Activated CD8-positive, alpha-beta memory T cell treated with anti-CD3 and anti-CD28 coated beads, Interleukin-2, amount 10 ng/mL, durations not matched to agents 7 days and 5 days (primary cell): ENCODE measurements around the gene SLC25A26. TPM values are rescaled to one million over a fixed set of nuclear protein-coding genes. Genes with fewer than 3 reads are reported as not detected.

Experiments used
- ATAC-seq: fragments of 150-1000 bp; cut with Tn5 transposase; one replicate; pipeline ENCODE4 v1.10.0; 2021; ENCODE audit warnings: moderate library complexity
- CTCF ChIA-PET: fragments of 350-600 bp; sonication (Branson Sonifier 250); formaldehyde crosslinking; loops from one replicate; lab custom pipeline; 2021; ENCODE audit warnings: antibody characterized with exemption; lab: Charles Lee
- DNase-seq: peaks from one replicate; pipeline ENCODE4 v3.0.0-alpha.2; 2020
- H3K27ac Mint-ChIP-seq: one replicate; pipeline ENCODE4 v1.8.0; 2021; ENCODE audit warnings: mild to moderate bottlenecking, mixed read lengths
- H3K27me3 Mint-ChIP-seq: one replicate; pipeline ENCODE4 v1.8.0; 2021; ENCODE audit warnings: mixed read lengths
- H3K36me3 Mint-ChIP-seq: one replicate; pipeline ENCODE4 v1.8.0; 2021; ENCODE audit warnings: mild to moderate bottlenecking, mixed read lengths
- H3K4me1 Mint-ChIP-seq: one replicate; pipeline ENCODE4 v1.8.0; 2021; ENCODE audit warnings: mixed read lengths
- H3K4me3 Mint-ChIP-seq: one replicate; pipeline ENCODE4 v1.8.0; 2021; ENCODE audit warnings: mild to moderate bottlenecking, moderate library complexity, mixed read lengths
- H3K9me3 Mint-ChIP-seq: one replicate; pipeline ENCODE4 v1.8.0; 2022; ENCODE audit warnings: low read depth, mixed read lengths
- total RNA-seq, 2 experiments: library from RNA; stranded (reverse); gene quantifications; one replicate each; pipeline ENCODE4 v1.2.3, GENCODE V29; 2021

The SLC25A26 gene
- total RNA-seq, 2 experiments from 2014 or later: 14.5 to 15.6 TPM

DNA sequence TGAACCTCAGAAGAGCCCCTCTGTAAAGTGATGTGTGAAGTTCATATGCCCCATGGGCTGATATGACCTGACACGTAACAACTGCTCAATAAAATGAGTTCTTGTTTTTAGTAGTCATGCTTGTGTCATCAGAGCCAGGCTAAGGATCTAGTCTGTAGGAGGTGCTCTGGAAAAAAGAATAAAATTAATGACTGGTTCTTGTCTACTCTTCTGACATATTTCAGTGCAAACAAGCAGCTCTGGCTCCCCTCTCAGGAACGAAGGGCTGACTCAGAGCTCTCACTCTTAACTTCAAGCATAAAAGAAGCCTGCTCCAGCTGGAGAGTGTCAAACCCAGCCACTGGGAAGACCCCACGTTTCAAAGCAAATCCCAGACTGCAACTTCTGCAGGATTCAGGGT lies 203.0 kb downstream of the SLC25A26 start:
- peaks cover 15% of the 10 kb centered on the region for H3K9me3 Mint-ChIP-seq
- H3K27ac Mint-ChIP-seq: no peak overlapping the region
- no peaks in the 10 kb centered on the region for H3K27me3 Mint-ChIP-seq
- ATAC-seq (no peak), DNase-seq (no peak)
- no peak overlapping the region for H3K4me3 Mint-ChIP-seq
- H3K36me3 Mint-ChIP-seq: peaks cover 42% of the 10 kb centered on the region
- CTCF ChIA-PET: interaction anchor here (1.8 kb wide), 1 partner anchor 9 kb away, joined by 4 read pairs; no protein-coding TSS in a partner anchor
- peaks cover 10% of the 10 kb centered on the region for H3K4me1 Mint-ChIP-seq

DNA sequence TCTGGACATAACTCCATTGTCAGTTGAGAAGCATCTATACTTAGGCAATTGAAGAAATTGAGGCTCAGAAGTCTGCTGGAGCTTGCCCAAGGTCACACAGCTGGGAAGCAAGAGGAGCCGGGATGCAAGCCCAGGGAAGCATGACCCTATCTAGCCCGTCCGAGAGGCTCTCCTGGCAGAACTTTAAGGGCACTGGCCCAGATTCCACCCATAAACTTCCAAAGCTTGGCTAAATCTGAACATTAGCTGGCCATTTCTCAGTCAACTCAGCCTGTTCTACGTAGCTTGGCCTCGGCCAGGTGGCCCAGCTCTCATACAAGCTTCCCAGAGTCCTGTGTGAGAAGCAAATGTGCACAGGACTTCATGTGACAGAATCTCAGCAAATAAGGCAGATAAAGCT lies 204.2 kb downstream of the SLC25A26 start:
- Mint-ChIP-seq H3K27me3 (no peaks in the 10 kb centered on the region), H3K36me3 (peaks cover 37% of the 10 kb centered on the region), H3K27ac (no peak overlapping the region), H3K4me1 (peaks cover 8% of the 10 kb centered on the region), H3K9me3 (peaks cover 15% of the 10 kb centered on the region), H3K4me3 (no peak overlapping the region)
- no peak for ATAC-seq
- DNase-seq: no peak
- CTCF ChIA-PET: interaction anchor here (0.9 to 1.8 kb wide), 2 partner anchors 10 to 17 kb away, joined by 3 to 4 read pairs; no protein-coding TSS in a partner anchor

DNA sequence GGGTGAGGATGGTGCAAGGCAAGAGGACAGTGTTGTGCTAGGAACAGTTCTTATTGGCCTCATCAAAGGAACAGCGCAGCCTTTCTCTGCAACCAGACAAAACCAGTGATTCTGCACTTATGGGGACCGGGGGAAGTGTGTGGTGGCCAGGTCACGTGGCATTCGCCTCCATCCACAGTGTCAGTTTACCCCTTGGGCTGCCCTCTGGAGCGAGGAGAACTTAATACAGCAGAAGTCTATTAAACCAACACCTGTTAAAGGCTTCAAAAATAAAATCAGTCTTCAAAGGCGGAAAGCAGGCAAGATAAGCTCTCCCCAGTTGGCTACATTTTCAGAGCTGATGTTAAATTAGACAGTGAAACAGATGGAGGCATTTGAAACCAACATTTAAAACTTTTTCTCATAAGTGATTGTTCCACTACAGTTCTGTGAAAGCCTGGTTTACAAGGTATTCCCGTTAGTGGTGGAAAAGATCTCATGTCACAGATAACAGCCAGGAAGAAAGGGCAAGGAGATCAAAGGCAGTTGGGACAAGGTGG lies 204.8 kb downstream of the SLC25A26 start:
- DNase-seq (no peak), ATAC-seq (no peak)
- CTCF ChIA-PET: interaction anchor here (1.8 kb wide), 1 partner anchor 11 kb away, joined by 4 read pairs; no protein-coding TSS in a partner anchor
- Mint-ChIP-seq H3K9me3 (peaks cover 12% of the 10 kb centered on the region), H3K36me3 (peaks cover 33% of the 10 kb centered on the region), H3K27ac (no peak overlapping the region), H3K27me3 (no peaks in the 10 kb centered on the region), H3K4me1 (peaks cover 1% of the 10 kb centered on the region), H3K4me3 (no peak overlapping the region)

DNA sequence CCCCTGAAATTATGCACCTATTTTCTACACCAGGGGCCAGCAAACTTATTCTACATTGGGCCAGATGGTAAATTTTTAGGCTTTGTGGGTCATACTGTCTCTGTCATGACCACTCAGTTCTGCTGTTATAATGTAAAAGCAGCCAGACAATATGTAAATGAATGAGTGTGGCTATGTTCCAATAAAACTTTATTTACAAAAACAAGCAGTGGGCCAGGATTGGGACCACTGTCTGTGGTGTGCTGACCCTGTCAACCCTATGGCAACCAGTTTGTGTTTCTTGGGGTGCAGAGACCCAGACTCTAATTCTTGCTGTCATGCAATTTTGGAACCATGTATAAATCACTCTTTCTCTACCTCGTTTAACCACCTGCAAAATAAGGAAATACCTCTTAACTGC lies 205.3 kb downstream of the SLC25A26 start:
- DNase-seq: no peak
- Mint-ChIP-seq H3K4me1 (no peaks in the 10 kb centered on the region), H3K36me3 (peaks cover 29% of the 10 kb centered on the region), H3K27ac (no peak overlapping the region), H3K27me3 (no peaks in the 10 kb centered on the region), H3K4me3 (no peak overlapping the region), H3K9me3 (peaks cover 10% of the 10 kb centered on the region)
- CTCF ChIA-PET: no interaction called here
- no peak for ATAC-seq

DNA sequence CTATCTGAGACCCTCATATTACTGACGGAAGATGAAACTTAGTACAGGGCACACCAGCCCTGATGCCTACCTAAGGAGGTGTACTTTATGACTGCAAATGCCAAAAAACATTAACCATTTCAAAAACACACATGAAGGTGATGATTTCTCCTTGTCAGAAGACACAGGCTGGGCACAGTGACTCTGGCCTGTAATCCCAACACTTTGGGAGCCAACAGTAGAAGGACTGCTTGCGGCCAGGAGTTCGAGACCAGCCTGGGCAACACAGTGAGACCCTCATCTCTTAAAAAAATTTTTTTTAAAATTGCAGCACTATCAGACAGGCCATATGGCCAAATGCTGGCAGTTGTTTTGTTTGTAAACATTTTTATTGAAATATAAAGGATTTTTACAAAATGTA lies 206.6 kb downstream of the SLC25A26 start:
- H3K4me3 Mint-ChIP-seq: no peak overlapping the region
- H3K27me3 Mint-ChIP-seq: no peaks in the 10 kb centered on the region
- H3K4me1 Mint-ChIP-seq: no peaks in the 10 kb centered on the region
- H3K27ac Mint-ChIP-seq: no peak overlapping the region
- H3K9me3 Mint-ChIP-seq: peaks cover 7% of the 10 kb centered on the region
- CTCF ChIA-PET: no interaction called here
- peaks cover 26% of the 10 kb centered on the region for H3K36me3 Mint-ChIP-seq
- DNase-seq: no peak
- ATAC-seq: no peak

DNA sequence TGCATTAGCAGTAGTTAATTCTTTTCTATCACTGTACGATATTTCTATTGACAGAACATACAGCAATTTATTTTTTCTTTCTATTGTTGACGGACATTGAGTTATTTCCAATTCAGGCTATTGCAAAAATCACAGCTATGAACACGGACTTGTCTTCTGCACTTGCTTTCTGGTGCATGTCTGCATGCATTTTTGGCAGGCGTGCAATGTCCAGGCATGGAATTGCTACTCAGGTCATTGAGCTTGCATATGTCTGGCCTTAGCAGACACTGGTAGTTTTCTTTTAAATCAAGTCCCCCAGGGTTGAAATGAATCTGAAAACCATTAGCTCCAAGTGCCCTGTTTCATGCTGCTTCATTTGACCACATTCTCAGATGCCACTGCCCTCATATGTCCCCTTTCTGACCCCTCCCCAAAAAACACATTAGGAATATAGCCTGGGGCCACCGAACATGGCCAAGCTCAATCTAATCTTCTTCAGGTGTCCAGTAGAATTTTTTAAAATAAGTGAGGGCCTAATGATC lies 207.2 kb downstream of the SLC25A26 start:
- H3K9me3 Mint-ChIP-seq: peaks cover 2% of the 10 kb centered on the region

More for the DNA sequence above, 207.2 kb downstream of the SLC25A26 start:
- Mint-ChIP-seq H3K27me3 (no peaks in the 10 kb centered on the region), H3K36me3 (peaks cover 20% of the 10 kb centered on the region), H3K27ac (no peak overlapping the region), H3K4me3 (no peak overlapping the region), H3K4me1 (no peaks in the 10 kb centered on the region)
- CTCF ChIA-PET: no interaction called here
- DNase-seq (no peak), ATAC-seq (no peak)

Other genes with a start within 250 kb of the SLC25A26 start
- gene MAGI1, start 182.1 kb upstream of the SLC25A26 start, total RNA-seq: 1 to 10 TPM in 1 of 2 experiments, under 1 TPM in 1; 0.29 to 4.3 TPM